Measurements from ENCODE around the gene PTCH2.
"Not testable (repeated sequence)": the region's sequence is repeated elsewhere in the genome, so short reads cannot be mapped to it uniquely, and the experiment has no call there.

The PTCH2 gene

DNA sequence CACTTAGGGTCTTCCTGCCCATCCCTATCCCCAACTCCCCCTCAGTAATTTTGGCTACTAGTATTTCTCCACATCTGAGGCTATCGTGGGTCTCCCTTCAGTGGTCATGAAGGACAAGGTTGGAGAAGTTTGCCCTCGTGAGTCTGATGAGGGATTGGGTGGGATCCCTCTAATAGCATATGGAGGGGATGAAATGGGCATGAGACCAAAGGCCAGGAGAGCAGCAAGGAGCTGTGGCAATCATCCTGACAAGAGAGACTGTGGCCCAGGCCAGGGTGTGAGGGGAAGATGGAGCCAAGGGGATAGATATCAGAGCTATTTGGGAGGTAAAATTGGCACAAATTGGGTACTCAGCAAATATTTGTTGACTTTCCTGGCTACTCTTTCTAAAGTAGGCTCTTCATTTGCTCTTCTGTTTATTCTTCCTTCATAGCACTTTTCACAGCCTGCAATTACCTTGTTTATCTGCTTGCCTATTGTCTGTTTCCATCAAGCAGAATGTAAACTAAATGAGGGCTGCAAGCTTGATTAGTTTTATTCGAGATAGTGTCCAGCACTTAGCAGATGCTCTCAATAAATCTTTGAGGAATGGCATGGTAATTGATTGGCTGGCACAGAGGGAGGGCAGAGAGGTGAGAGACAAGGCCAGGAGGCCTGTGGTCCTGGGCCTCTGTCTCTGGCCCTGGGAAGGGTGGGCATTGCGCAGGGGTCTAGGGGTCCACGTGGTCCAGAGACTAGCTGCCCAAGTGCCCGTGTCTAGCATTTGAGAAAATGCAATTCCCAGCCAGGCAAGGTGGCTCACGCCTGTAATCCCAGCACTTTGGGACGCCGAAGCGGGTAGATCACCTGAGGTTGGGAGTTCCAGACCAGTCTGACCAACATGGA, 44.3 kb downstream of the PTCH2 start:
- no peak overlapping the region for H3K4me3 ChIP-seq (ENCODE audit: low read length)
- H3K9ac ChIP-seq (ENCODE audit: low read depth, low read length), result no peak overlapping the region
- no peak overlapping the region for H3K27ac ChIP-seq (ENCODE audit: low read depth, low read length)
- WGBS, result 90% methylated on average over 10 of the region's 10 CpGs
- H3K27me3 ChIP-seq (ENCODE audit: insufficient read depth, low read length), result 0 out of 2 replicates have a peak, but pooled peaks cover 5% of the 10 kb centered on the region
- H3K4me1 ChIP-seq (ENCODE audit: insufficient read depth, low read length), result no peaks in the 10 kb centered on the region
- no peaks in the 10 kb centered on the region for H3K9me3 ChIP-seq (ENCODE audit: insufficient read depth, low read depth, low read length)
- H3K36me3 ChIP-seq (ENCODE audit: insufficient read depth, low read length), result peaks cover 11% of the 10 kb centered on the region

DNA sequence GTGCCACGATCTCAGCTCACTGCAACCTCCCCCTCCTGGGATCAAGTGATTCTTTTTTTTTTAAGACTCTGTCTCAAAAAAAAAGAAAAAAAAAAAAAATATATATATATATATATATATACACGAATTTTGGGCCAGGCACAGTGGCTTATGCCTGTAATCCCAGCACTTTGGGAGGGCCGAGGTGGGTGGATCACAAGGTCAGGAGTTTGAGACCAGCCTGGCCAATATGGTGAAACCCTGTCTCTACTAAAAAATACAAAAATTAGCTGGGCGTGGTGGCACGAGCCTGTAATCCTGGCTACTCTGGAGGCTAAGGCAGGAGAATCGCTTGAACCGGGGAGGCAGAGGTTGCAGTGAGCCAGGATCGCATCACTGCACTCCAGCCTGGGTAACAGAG, 45.2 kb downstream of the PTCH2 start:
- not testable (repeated sequence) for H3K9ac ChIP-seq (ENCODE audit: low read depth, low read length); H3K4me3 ChIP-seq (ENCODE audit: low read length); H3K27ac ChIP-seq (ENCODE audit: low read depth, low read length); H3K36me3 ChIP-seq (ENCODE audit: insufficient read depth, low read length); H3K9me3 ChIP-seq (ENCODE audit: insufficient read depth, low read depth, low read length); H3K4me1 ChIP-seq (ENCODE audit: insufficient read depth, low read length); H3K27me3 ChIP-seq (ENCODE audit: insufficient read depth, low read length)
- 92% methylated on average over 7 of the region's 8 CpGs for WGBS

DNA sequence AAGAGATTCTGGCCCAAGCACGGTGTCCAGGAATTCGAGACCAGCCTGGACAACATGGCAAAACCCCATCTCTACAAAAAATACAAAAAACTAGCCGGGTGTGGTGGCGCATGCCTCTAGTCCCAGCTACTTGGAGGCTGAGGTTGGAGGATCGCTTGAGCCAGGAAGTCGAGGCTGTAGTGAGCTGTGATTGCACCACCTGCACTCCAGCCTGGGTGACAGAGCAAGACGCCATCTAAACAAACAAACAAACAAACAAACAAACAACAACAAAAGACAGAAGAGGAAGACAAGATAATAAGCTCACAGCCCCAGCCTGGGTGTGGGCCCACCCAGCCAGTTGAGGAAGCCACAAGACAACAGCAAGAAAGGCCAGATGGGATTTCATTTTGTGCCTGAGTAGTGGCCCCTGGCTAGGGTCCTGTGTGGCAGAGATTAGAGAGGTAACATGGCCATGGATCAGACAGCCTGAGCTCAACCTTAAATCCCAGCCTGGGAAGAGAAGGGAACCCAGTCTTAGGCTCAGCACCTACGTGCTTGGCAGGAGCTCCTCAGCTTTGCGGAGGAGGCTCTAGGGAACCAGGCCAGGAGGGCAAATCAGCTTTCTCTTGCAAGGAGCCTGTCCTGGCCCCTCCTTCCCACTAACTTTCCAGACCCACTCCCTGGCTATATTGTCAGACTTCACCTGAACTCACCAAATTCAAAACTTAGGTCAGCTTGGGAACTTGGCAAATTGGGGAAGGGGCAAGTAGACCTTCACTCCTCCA, 50.1 kb downstream of the PTCH2 start:
- Histone ChIP-seq H3K9me3 (ENCODE audit: insufficient read depth, low read depth, low read length) (no peaks in the 10 kb centered on the region), H3K9ac (ENCODE audit: low read depth, low read length) (no peak overlapping the region), H3K4me1 (ENCODE audit: insufficient read depth, low read length) (peaks cover 10% of the 10 kb centered on the region), H3K36me3 (ENCODE audit: insufficient read depth, low read length) (no peaks in the 10 kb centered on the region), H3K4me3 (ENCODE audit: low read length) (no peak overlapping the region), H3K27me3 (ENCODE audit: insufficient read depth, low read length) (no peaks in the 10 kb centered on the region), H3K27ac (ENCODE audit: low read depth, low read length) (0 out of 2 replicates have a peak overlapping the region, but pooled peaks have one; percentile 8)
- whole genome bisulfite sequencing, result 92% methylated on average over 9 of the region's 9 CpGs

DNA sequence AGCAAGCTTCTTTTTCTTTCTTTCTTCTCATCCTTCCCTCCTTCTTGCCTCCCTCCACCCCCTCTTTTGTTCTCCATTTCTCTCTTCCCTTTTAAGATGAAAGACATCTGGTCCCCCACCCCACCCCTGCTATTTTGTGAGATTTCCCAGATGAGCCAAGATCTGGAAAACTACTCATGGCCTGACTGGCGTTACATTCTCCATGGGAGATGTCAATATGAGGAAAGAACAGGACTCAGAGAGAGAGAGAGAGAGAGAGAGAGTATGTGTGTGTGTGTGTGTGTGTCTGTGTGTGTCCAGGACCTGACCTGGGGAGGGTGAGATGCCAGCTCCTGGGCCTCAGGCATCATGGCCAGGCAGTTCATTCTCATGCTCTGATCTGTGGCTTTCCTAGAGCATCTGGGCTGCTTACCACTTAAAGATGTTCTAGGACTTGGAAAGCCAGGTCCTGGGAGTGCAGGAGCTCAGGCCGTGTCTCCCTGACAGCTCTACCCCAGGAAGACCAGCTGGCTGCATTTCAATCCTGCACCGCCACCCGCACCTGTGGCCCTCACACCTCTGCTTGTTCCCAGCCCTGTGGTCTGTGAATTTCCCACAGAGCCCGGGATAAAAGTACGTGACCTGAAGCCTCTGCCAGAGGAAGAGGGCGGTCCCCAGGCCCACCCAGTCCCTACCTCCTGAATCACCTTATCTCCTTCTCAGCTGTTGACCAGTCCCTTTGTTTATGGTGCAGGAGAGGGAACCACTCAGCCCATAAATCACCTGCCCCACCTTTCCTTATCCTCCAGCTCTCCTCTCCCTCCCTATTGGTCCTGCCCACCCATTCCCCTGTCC, 51.9 kb downstream of the PTCH2 start:
- Histone ChIP-seq H3K4me3 (ENCODE audit: low read length) (no peak overlapping the region), H3K27me3 (ENCODE audit: insufficient read depth, low read length) (peaks cover 3% of the 10 kb centered on the region), H3K4me1 (ENCODE audit: insufficient read depth, low read length) (peaks cover 16% of the 10 kb centered on the region), H3K27ac (ENCODE audit: low read depth, low read length) (no peak overlapping the region), H3K36me3 (ENCODE audit: insufficient read depth, low read length) (no peaks in the 10 kb centered on the region), H3K9ac (ENCODE audit: low read depth, low read length) (no peak overlapping the region), H3K9me3 (ENCODE audit: insufficient read depth, low read depth, low read length) (no peaks in the 10 kb centered on the region)
- WGBS, result 80% methylated on average over 7 of the region's 7 CpGs

DNA sequence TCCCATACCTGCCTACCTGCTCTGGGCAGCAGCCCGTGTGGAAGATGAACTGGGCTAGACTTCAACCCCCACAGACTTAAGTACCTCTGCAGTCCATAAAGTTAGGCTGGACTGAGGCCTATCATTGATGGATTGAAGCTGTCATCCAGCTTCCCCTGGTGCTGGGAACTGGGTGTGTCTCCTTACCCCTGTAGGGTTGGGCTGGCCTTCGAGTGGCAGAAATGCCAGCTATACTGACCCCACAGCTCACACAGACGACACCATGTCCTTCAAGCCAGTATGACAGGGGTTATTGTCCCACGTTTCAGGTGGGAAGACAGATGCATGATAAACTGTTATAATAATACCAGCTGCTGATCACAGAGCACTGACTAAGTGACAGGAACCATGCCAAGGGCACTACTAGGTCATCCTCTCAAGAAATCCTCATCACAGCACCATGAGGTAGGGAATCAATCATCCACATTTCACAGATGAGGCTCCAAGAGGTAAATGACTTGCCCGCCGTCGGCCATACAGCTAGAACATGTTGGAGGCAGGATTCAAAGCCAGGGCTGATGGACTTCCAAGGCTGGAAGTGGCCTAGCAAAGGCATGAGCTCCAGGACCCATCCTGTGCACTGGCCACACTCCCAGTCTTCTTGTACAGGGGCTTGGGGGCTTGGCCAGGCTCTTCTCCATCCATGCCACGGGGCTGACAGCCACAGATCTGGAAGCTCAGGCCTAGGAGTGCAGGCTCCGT, 54.8 kb downstream of the PTCH2 start, which contains the start of gene BEST4:
TSS of gene BEST4 (minus strand) at position 51 of the 741 bp plus-strand sequence. CDS start 465 bp downstream, outside the sequence.
- no peak within 1 kb of the TSS for H3K9ac ChIP-seq (ENCODE audit: low read depth, low read length)
- H3K27me3 ChIP-seq (ENCODE audit: insufficient read depth, low read length), result peaks cover 11% of the 10 kb centered on the region
- H3K9me3 ChIP-seq (ENCODE audit: insufficient read depth, low read depth, low read length), result no peaks in the 10 kb centered on the region
- WGBS, result 92% methylated on average over 9 of the region's 9 CpGs
- H3K27ac ChIP-seq (ENCODE audit: low read depth, low read length), result no peak within 1 kb of the TSS
- H3K36me3 ChIP-seq (ENCODE audit: insufficient read depth, low read length), result no peaks in the 10 kb centered on the region
- no peak within 1 kb of the TSS for H3K4me3 ChIP-seq (ENCODE audit: low read length)
- H3K4me1 ChIP-seq (ENCODE audit: insufficient read depth, low read length), result peaks cover 30% of the 10 kb centered on the region

DNA sequence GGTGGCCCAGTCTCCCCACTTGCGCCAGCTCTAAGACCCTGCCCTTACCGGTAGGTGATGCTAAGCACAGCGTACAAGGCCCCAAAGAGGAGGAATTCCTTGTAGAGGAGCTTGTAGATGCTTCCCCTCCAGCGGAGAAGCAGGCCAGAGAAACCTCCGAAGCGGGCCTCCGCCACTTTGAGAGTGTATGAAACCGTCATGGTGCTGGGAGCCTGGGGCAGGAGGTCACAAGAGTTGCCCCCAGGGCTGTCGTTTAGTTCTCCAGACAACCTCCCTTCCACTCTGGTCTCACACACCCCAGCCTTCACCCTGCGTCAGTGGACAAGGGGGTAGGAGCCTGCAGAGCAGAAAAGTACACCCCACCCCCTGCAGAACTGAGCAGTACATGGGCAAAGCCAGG, 55.5 kb downstream of the PTCH2 start:
- Histone ChIP-seq H3K9ac (ENCODE audit: low read depth, low read length) (no peak overlapping the region), H3K27ac (ENCODE audit: low read depth, low read length) (no peak overlapping the region), H3K36me3 (ENCODE audit: insufficient read depth, low read length) (no peaks in the 10 kb centered on the region), H3K9me3 (ENCODE audit: insufficient read depth, low read depth, low read length) (no peaks in the 10 kb centered on the region), H3K27me3 (ENCODE audit: insufficient read depth, low read length) (peaks cover 11% of the 10 kb centered on the region), H3K4me1 (ENCODE audit: insufficient read depth, low read length) (peaks cover 28% of the 10 kb centered on the region), H3K4me3 (ENCODE audit: low read length) (no peak overlapping the region)
- 95% methylated on average over 10 of the region's 10 CpGs for WGBS

DNA sequence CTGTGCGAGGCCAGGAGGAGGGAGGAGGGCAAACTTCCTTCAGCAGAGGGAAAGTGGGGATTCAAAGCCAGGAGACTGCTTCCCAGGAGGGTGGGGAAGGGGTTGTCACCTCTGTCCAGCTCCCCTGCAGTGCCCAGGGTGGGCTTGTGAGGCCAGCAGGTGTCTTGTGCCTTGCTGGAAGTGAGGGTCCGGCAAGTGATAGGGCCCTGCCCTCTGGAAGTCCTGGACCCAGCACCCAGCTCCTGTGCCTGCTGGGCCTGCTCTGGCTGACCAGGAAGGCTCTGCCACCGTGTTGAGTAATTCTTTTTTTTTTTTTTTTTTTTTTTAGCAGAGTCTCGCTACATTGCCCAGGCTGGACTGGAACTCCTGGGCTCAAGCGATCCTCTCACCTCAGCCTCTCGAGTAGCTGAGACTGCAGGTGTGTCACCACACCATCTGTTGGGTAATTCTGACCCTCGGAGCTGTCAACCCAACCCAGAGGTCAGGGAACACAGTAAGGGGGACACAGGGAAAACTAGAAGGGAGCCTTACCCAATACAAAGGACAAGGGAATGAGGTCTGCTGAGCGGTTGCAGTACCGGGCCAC, 56.1 kb downstream of the PTCH2 start:
- no peak overlapping the region for H3K27ac ChIP-seq (ENCODE audit: low read depth, low read length)
- no peaks in the 10 kb centered on the region for H3K36me3 ChIP-seq (ENCODE audit: insufficient read depth, low read length)
- peak overlapping the region; percentile 54; the same call in 1 of the 2 replicates for H3K4me3 ChIP-seq (ENCODE audit: low read length)
- peak overlapping the region; percentile 63 for H3K9ac ChIP-seq (ENCODE audit: low read depth, low read length)
- H3K9me3 ChIP-seq (ENCODE audit: insufficient read depth, low read depth, low read length), result no peaks in the 10 kb centered on the region
- WGBS, result 83% methylated on average over 9 of the region's 9 CpGs
- H3K27me3 ChIP-seq (ENCODE audit: insufficient read depth, low read length), result peaks cover 11% of the 10 kb centered on the region
- H3K4me1 ChIP-seq (ENCODE audit: insufficient read depth, low read length), result peaks cover 28% of the 10 kb centered on the region

DNA sequence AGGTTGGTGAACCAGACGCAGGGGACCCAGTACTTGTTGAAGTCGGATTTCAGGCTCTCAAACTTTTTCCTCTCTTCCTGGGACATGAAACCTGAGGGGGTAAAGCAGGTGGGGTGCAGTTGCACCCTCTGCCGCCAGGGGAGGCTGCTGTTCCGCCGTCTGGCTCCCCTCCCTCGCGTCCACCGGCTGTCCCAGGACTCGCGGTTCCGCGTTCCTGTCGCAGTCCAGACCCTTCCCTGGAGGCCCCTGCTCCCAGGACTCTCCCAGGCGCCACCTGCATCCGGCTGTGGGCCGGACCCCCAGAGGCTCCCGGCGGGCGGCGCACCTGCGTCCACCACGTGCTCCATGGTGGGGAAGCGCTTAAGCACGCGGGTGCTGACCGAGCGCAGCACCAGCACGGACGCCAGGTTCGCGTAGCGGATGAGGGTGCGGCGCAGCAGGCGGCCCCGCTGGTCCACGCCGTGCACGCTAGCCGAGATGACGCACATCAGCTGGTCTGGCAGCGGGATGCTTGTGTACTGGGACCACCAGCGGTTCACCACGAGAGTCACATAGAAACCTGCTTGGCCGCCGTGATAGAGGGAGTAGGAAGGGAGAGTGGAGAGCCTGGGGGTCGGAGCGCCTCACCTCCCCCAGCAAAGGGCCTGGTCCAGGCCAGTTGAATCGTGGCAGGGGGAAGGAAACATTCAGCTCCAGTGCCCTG, 56.8 kb downstream of the PTCH2 start:
- peaks cover 11% of the 10 kb centered on the region for H3K27me3 ChIP-seq (ENCODE audit: insufficient read depth, low read length)
- H3K4me3 ChIP-seq (ENCODE audit: low read length), result peak overlapping the region; percentile 54
- H3K9me3 ChIP-seq (ENCODE audit: insufficient read depth, low read depth, low read length), result no peaks in the 10 kb centered on the region
- H3K27ac ChIP-seq (ENCODE audit: low read depth, low read length), result no peak overlapping the region
- H3K36me3 ChIP-seq (ENCODE audit: insufficient read depth, low read length), result peaks cover under 1% of the 10 kb centered on the region; the same call in 1 of the 2 replicates
- peaks cover 28% of the 10 kb centered on the region for H3K4me1 ChIP-seq (ENCODE audit: insufficient read depth, low read length)
- WGBS, result 4% methylated on average over 49 of the region's 49 CpGs
- peak overlapping the region; percentile 63 for H3K9ac ChIP-seq (ENCODE audit: low read depth, low read length)

DNA sequence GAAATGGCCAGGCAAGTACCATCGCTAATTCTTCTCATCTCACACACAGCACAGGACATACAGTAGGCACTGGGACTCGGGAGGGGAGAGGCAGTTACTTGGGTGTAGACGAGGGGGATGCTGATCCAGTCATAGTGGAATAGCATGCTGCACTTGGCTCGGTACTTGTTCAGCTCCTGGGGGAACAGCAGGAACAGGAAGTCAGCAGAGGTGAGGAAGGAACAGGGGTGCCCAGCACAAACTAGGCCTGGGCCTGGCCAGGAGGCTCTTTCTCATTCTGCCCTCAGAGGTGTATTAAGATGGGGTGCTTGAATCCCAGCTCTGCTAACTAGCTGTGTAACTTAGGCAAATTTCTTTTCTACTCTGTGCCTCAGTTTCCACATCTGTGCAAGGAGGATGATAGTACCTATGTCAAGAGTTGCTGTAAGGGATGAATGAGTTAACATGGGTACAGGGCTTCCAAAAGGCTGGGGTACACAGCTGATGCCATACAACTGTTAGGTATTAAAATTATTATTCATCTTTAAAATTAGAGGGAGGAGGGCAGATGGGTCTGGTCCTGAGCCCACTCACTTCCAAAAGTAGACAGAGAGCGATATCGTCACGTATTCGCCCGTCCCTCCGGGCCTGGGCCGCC, 57.4 kb downstream of the PTCH2 start:
- H3K36me3 ChIP-seq (ENCODE audit: insufficient read depth, low read length), result peaks cover 7% of the 10 kb centered on the region; the same call in 1 of the 2 replicates
- no peak overlapping the region for H3K27ac ChIP-seq (ENCODE audit: low read depth, low read length)
- H3K9me3 ChIP-seq (ENCODE audit: insufficient read depth, low read depth, low read length), result no peaks in the 10 kb centered on the region
- no peak overlapping the region for H3K9ac ChIP-seq (ENCODE audit: low read depth, low read length)
- 29% methylated on average over 10 of the region's 11 CpGs for WGBS
- peaks cover 28% of the 10 kb centered on the region for H3K4me1 ChIP-seq (ENCODE audit: insufficient read depth, low read length)
- peaks cover 11% of the 10 kb centered on the region for H3K27me3 ChIP-seq (ENCODE audit: insufficient read depth, low read length)
- H3K4me3 ChIP-seq (ENCODE audit: low read length), result peak overlapping the region; percentile 54

Data from HUES64 (cell line).